HL-60 (cell line): ENCODE measurements around the gene TNFSF15.

ENCODE experiments used
- DNase-seq, 2 experiments: peaks; one replicate each; pipeline ENCODE4 v3.0.0-alpha.2; 2010 to 2020; ENCODE audit warnings: low read depth in 1 of 2, low spot score in 1 of 2
- H3K27ac ChIP-seq: fragments of 250-450 bp; sonication (Bioruptor Pico); replicated peaks from 2 replicates; pipeline ENCODE4 v1.5.1; 2020; ENCODE audit warnings: mild to moderate bottlenecking, moderate library complexity
- H3K27me3 ChIP-seq: fragments of 250-450 bp; sonication (Bioruptor Pico); 2 replicates; pipeline ENCODE4 v1.5.1; 2021; ENCODE audit warnings: mild to moderate bottlenecking, moderate library complexity; ENCODE audit not compliant: insufficient read depth, poor library complexity, severe bottlenecking
- H3K4me3 ChIP-seq: replicated peaks from 2 replicates; pipeline ENCODE4 v1.5.1; 2011; ENCODE audit warnings: mild to moderate bottlenecking, control low read depth, low read length; ENCODE audit not compliant: insufficient read depth
- GABPA ChIP-seq: IDR thresholded peaks from 2 replicates; pipeline ENCODE4 v1.6.1; 2012; ENCODE audit warnings: low read depth
- POLR2AphosphoS5 ChIP-seq: IDR thresholded peaks from 2 replicates; pipeline ENCODE4 v1.6.1; 2012; ENCODE audit warnings: low read depth
- REST ChIP-seq: IDR thresholded peaks from 2 replicates; pipeline ENCODE4 v1.6.1; 2012; ENCODE audit warnings: low read depth; ENCODE audit not compliant: insufficient replicate concordance
- SPI1 ChIP-seq: IDR thresholded peaks from 2 replicates; pipeline ENCODE4 v1.6.1; 2012; ENCODE audit warnings: low read depth, mild to moderate bottlenecking, borderline replicate concordance
- TF ChIP-seq, protein P1 (sequence below): IDR thresholded peaks from one replicate; pipeline ENCODE4 v1.5.1; 2011; ENCODE audit warnings: low read length, control low read depth, inconsistent platforms; ENCODE audit not compliant: insufficient read depth

The TNFSF15 gene

GRCh38 chr9:114836769-114837168 is 30.9 kb upstream of the TNFSF15 start:
- no peak overlapping the region for H3K4me3 ChIP-seq
- no peak overlapping the region for H3K27ac ChIP-seq
- TF ChIP-seq SPI1 (no peak), REST (no peak)
- TF ChIP-seq, protein P1, sequence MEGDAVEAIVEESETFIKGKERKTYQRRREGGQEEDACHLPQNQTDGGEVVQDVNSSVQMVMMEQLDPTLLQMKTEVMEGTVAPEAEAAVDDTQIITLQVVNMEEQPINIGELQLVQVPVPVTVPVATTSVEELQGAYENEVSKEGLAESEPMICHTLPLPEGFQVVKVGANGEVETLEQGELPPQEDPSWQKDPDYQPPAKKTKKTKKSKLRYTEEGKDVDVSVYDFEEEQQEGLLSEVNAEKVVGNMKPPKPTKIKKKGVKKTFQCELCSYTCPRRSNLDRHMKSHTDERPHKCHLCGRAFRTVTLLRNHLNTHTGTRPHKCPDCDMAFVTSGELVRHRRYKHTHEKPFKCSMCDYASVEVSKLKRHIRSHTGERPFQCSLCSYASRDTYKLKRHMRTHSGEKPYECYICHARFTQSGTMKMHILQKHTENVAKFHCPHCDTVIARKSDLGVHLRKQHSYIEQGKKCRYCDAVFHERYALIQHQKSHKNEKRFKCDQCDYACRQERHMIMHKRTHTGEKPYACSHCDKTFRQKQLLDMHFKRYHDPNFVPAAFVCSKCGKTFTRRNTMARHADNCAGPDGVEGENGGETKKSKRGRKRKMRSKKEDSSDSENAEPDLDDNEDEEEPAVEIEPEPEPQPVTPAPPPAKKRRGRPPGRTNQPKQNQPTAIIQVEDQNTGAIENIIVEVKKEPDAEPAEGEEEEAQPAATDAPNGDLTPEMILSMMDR = no peak
- H3K27me3 ChIP-seq = peaks cover 6% of the 10 kb centered on the region
- DNase-seq = no peak

DNA sequence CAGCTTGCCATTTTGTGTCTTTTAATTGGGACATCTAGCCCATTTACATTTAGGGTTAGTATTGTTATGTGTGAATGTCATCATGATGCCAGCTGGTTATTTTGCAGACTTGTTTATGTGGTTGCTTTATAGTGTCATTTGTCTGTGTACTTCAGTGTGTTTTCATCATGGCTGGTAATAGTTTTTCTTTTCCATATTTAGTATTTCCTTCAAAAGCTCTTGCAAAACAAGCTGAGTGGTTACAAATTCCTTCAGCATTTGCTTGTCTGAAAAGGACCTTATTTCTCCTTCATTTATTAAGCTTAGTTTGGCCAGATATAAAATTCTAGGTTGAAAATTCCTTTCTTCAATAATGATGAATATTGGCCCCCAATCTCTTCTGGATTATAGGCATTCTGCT is 28.5 kb upstream of the TNFSF15 start:
- Histone ChIP-seq H3K27ac (no peak overlapping the region), H3K27me3 (peaks cover 6% of the 10 kb centered on the region), H3K4me3 (no peak overlapping the region)
- DNase-seq = no peak
- TF ChIP-seq, protein P1 = no peak
- TF ChIP-seq POLR2AphosphoS5 = no peak
- no peak for TF ChIP-seq SPI1
- no peak for TF ChIP-seq REST
- no peak for TF ChIP-seq GABPA

DNA sequence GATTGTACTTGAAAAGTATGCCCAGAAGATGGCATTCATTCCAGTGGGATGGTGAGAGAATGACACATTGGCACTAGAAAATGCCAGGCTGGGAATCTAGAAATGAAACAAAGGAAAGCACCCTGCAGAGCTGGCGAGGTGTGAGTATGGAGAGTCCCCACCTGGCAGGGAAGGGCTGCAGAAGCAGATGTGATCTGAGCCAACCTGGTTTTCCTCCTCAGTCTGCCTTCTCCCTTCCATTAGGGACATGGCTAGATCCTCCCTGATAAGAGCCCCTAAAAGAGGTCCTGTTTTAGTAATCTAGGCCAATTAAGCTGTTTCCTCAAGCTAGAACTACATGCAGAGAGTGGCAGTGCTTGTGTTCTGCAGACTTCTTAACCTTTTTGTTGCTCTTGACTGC is 24.7 kb upstream of the TNFSF15 start:
- no peak overlapping the region for H3K4me3 ChIP-seq
- no peak for TF ChIP-seq POLR2AphosphoS5
- TF ChIP-seq GABPA = no peak
- TF ChIP-seq SPI1 = no peak
- no peak for TF ChIP-seq REST
- TF ChIP-seq, protein P1 = no peak
- DNase-seq = no peak

More for the DNA sequence above, 24.7 kb upstream of the TNFSF15 start:
- H3K27me3 ChIP-seq = no peaks in the 10 kb centered on the region
- no peak overlapping the region for H3K27ac ChIP-seq
